GM23248 (cell line): ENCODE results near the gene WFDC12. TPM values are rescaled to one million over a fixed set of nuclear protein-coding genes. Genes with fewer than 3 reads are reported as not detected.

Source experiments
- DNase-seq: peaks from one replicate; pipeline ENCODE4 v3.0.0-alpha.2; 2015
- H2AFZ ChIP-seq: fragments of 200-600 bp; sonication (generic); 2 replicates; pipeline ENCODE4 v1.6.1; 2016; ENCODE audit warnings: antibody characterized with exemption
- H3F3A ChIP-seq: fragments of 200-600 bp; sonication (generic); 2 replicates; pipeline ENCODE4 v1.6.1; 2016; ENCODE audit warnings: mild to moderate bottlenecking, antibody characterized with exemption, mixed run types; ENCODE audit not compliant: insufficient read depth
- H3K27ac ChIP-seq: fragments of 200-600 bp; sonication (generic); 2 replicates; pipeline ENCODE4 v1.5.1; 2016; ENCODE audit warnings: mild to moderate bottlenecking
- H3K27me3 ChIP-seq: fragments of 200-600 bp; sonication (generic); replicated peaks from 2 replicates; pipeline ENCODE4 v1.6.1; 2016; ENCODE audit warnings: mild to moderate bottlenecking; ENCODE audit not compliant: insufficient read depth
- H3K36me3 ChIP-seq: fragments of 200-600 bp; sonication (generic); 2 replicates; pipeline ENCODE4 v1.6.1; 2016; ENCODE audit warnings: low read depth, mild to moderate bottlenecking
- H3K4me1 ChIP-seq: fragments of 200-600 bp; sonication (generic); 2 replicates; pipeline ENCODE4 v1.6.1; 2016; ENCODE audit warnings: mild to moderate bottlenecking; ENCODE audit not compliant: insufficient read depth
- H3K4me2 ChIP-seq: fragments of 200-600 bp; sonication (generic); one replicate; pipeline ENCODE4 v1.6.1; 2016; ENCODE audit warnings: mild to moderate bottlenecking; ENCODE audit not compliant: unreplicated experiment
- H3K4me3 ChIP-seq: fragments of 200-600 bp; sonication (generic); 2 replicates; pipeline ENCODE4 v1.5.1; 2016; ENCODE audit warnings: mild to moderate bottlenecking
- H3K79me2 ChIP-seq: fragments of 200-600 bp; sonication (generic); 2 replicates; pipeline ENCODE4 v1.6.1; 2016; ENCODE audit warnings: mild to moderate bottlenecking; ENCODE audit not compliant: insufficient read depth
- H3K9ac ChIP-seq: fragments of 200-600 bp; sonication (generic); 2 replicates; pipeline ENCODE4 v1.6.1; 2016; ENCODE audit warnings: mild to moderate bottlenecking
- H3K9me2 ChIP-seq: fragments of 200-600 bp; sonication (generic); 2 replicates; pipeline ENCODE4 v1.6.1; 2016; ENCODE audit warnings: mixed run types, mild to moderate bottlenecking, moderate library complexity; ENCODE audit not compliant: insufficient read depth
- H3K9me3 ChIP-seq: fragments of 200-600 bp; sonication (generic); one replicate; pipeline ENCODE4 v1.6.1; 2017; ENCODE audit warnings: low read depth
- H4K20me1 ChIP-seq: fragments of 200-600 bp; sonication (generic); 2 replicates; pipeline ENCODE4 v1.6.0; 2016; ENCODE audit not compliant: insufficient read depth
- EZH2 ChIP-seq: fragments of 200-600 bp; sonication (generic); IDR thresholded peaks from 2 replicates; pipeline ENCODE4 v1.6.1; 2018; ENCODE audit warnings: antibody characterized with exemption, mild to moderate bottlenecking; ENCODE audit not compliant: insufficient read depth, poor library complexity, severe bottlenecking
- EZH2phosphoT487 ChIP-seq: fragments of 200-600 bp; sonication (generic); IDR thresholded peaks from 2 replicates; pipeline ENCODE4 v1.6.1; 2018; ENCODE audit warnings: antibody characterized with exemption, moderate library complexity, mild to moderate bottlenecking, low read depth; ENCODE audit not compliant: insufficient read depth
- WGBS, 2 experiments: methylation state at CpG; one replicate each; pipeline ENCODE4 v1.1.6; 2015 to 2017; ENCODE audit warnings: low lambda C conversion rate in 2 of 2, low coverage in 1 of 2; ENCODE audit errors: missing lambda C conversion rate in 2 of 2; 5-methylcytosine and 5-hydroxymethylcytosine counted together
- in situ Hi-C: fragments of 300-500 bp; cut with MboI; formaldehyde crosslinking; loops from 2 replicates; pipeline ENCODE4 v1.15.0; 2020
- polyA plus RNA-seq: library from polyadenylated mRNA; unstranded; fragments of >200 nt; fragmentation: Nextera tagmentation; extraction: Ambion mirVana; gene quantifications from 2 replicates; pipeline ENCODE4 v1.2.1, GENCODE V29; 2016
- total RNA-seq: library from RNA; depleted of rRNA; stranded (reverse); fragments of >200 nt; shearing (Covaris generic); gene quantifications from 2 replicates; pipeline ENCODE4 v1.2.3, GENCODE V29; 2014

WFDC12 gene
- total and polyA plus RNA-seq, 2 experiments from 2014 or later, result not detected

DNA sequence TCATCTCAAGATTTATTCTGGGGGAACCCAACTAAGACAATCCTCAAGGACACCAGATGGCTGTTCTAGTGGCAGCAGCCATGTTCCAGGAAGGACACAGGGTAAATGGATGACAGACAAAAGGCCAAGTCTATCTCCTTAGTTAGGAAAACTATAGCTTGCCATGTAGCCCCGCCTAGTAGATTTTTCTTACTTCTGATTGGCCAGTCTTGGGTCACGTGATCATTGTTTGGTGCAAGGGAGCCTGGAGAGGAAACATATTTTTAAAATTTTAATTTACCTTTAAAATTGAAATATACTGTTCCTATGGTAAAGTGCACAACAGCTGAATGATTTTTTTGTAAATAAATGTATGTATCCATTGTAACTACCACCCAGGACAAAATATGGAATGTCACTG, 18.9 kb downstream of the WFDC12 start:
- H3K27ac ChIP-seq, result no peak overlapping the region
- 81 to 85% methylated on average over 2 of the region's 2 CpGs for WGBS, 2 experiments
- H3K9me2 ChIP-seq, result no peaks in the 10 kb centered on the region

DNA sequence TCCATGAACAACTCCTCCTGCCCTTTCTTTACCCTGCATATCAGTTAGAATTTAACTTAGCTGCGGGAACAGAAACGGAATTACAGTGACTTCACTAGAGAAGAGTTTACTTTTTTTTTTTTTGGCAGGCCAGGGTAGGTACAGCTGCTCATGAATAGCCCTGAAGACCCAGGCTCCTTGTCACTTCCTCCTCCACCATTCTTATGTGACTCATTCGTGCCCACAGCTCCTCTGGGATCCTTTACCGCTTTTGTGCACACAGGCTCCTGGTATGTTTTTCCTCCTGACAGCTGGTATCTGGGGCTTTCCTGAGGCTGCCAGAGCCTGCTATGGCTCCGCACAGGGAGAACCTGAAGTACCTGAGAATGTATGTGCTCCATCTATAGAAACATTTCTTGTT, 19.5 kb downstream of the WFDC12 start:
- peak; percentile 72 for DNase-seq
- no peaks in the 10 kb centered on the region for H3K36me3 ChIP-seq
- H3F3A ChIP-seq, result 0 out of 2 replicates have a peak, but pooled peaks cover 3% of the 10 kb centered on the region
- no peak overlapping the region for H3K27ac ChIP-seq
- no peak overlapping the region for H3K4me2 ChIP-seq
- H3K9me2 ChIP-seq, result no peaks in the 10 kb centered on the region
- no peaks in the 10 kb centered on the region for H3K9me3 ChIP-seq
- in situ Hi-C loops, result no loop called here
- H2AFZ ChIP-seq, result no peak overlapping the region
- H3K4me1 ChIP-seq, result peaks cover 5% of the 10 kb centered on the region; the same call in 1 of the 2 replicates
- H3K4me3 ChIP-seq, result no peak overlapping the region
- no peaks in the 10 kb centered on the region for H3K79me2 ChIP-seq
- TF ChIP-seq EZH2 (no peak), EZH2phosphoT487 (no peak)
- no peaks in the 10 kb centered on the region for H3K27me3 ChIP-seq
- no peaks in the 10 kb centered on the region for H4K20me1 ChIP-seq
- no peak overlapping the region for H3K9ac ChIP-seq
- 69 to 70% methylated on average over 5 of the region's 5 CpGs for WGBS, 2 experiments

More for the DNA sequence above, 18.9 kb downstream of the WFDC12 start:
- no peak for TF ChIP-seq EZH2
- TF ChIP-seq EZH2phosphoT487, result no peak
- Histone ChIP-seq H3F3A (0 out of 2 replicates have a peak, but pooled peaks cover 3% of the 10 kb centered on the region), H3K4me2 (no peak overlapping the region), H3K36me3 (no peaks in the 10 kb centered on the region), H3K9me3 (no peaks in the 10 kb centered on the region), H3K4me1 (peaks cover 5% of the 10 kb centered on the region; the same call in 1 of the 2 replicates), H3K4me3 (no peak overlapping the region), H2AFZ (no peak overlapping the region), H3K79me2 (no peaks in the 10 kb centered on the region), H3K9ac (no peak overlapping the region), H3K27me3 (no peaks in the 10 kb centered on the region), H4K20me1 (no peaks in the 10 kb centered on the region)
- no peak for DNase-seq
- in situ Hi-C loops, result no loop called here

DNA sequence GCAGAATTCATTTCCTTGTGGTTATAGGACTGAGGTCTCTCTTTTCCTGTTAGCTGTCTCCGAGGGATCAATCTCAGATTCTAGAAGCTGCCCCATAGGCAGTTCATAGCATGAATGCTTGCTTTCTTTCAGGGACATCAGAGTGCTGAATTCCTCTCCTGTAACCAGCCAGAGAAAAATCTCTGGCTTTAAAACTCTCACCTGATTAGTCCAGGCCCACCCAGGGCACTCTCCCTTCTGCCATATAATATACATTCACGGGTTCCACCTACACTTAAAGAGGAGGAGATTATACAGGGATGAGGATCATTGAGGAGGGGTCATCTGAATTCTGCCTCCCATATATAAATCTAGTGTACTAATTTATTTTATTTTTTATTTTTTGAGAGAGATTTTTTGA, 21.2 kb downstream of the WFDC12 start:
- H4K20me1 ChIP-seq, result no peaks in the 10 kb centered on the region
- H3K9me2 ChIP-seq, result no peaks in the 10 kb centered on the region
- H3K9me3 ChIP-seq, result no peaks in the 10 kb centered on the region
- 0 out of 2 replicates have a peak, but pooled peaks cover 3% of the 10 kb centered on the region for H3F3A ChIP-seq
- H3K27me3 ChIP-seq, result 0 out of 2 replicates have a peak, but pooled peaks cover 3% of the 10 kb centered on the region
- no peaks in the 10 kb centered on the region for H3K36me3 ChIP-seq
- peaks cover 5% of the 10 kb centered on the region; the same call in 1 of the 2 replicates for H3K4me1 ChIP-seq
- H3K79me2 ChIP-seq, result no peaks in the 10 kb centered on the region
- H3K4me3 ChIP-seq, result no peak overlapping the region
- no peak overlapping the region for H2AFZ ChIP-seq
- TF ChIP-seq EZH2 (no peak), EZH2phosphoT487 (no peak)
- no peak overlapping the region for H3K27ac ChIP-seq
- H3K9ac ChIP-seq, result no peak overlapping the region
- in situ Hi-C loops, result no loop called here
- DNase-seq, result no peak
- 67 to 83% methylated on average over 2 of the region's 2 CpGs for WGBS, 2 experiments
- H3K4me2 ChIP-seq, result no peak overlapping the region

DNA sequence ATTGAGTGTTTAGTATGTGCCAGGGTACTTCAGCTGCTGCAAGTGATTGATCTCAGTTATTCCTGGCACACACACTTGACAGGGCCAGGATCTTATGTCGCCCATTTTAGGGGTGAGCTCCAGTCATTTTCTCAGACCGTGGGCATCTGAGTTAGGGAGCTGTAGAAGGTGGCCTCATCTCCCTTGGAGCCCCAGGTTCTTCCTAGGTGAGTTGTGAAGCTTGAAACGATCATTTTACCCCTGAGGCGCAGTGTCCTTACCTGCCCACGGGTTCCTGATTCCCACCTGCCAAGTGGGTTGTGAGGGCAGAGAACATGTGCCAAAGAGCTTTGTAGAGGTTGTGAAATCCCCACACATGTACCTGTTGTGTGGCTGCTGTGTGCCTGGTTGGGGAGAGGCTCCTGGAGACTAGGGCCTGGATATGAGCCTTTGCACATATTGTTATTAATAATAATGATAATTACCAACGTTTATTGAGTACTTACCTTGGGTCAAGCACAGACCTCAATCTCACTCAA, 22.9 kb downstream of the WFDC12 start:
- Histone ChIP-seq H3K4me3 (no peak overlapping the region), H4K20me1 (no peaks in the 10 kb centered on the region), H3K36me3 (no peaks in the 10 kb centered on the region), H3K79me2 (no peaks in the 10 kb centered on the region), H3K27me3 (0 out of 2 replicates have a peak, but pooled peaks cover 3% of the 10 kb centered on the region), H3K9me2 (no peaks in the 10 kb centered on the region), H3K4me1 (peaks cover 5% of the 10 kb centered on the region; the same call in 1 of the 2 replicates), H3F3A (0 out of 2 replicates have a peak, but pooled peaks cover 3% of the 10 kb centered on the region), H2AFZ (no peak overlapping the region), H3K9me3 (no peaks in the 10 kb centered on the region), H3K27ac (no peak overlapping the region), H3K9ac (no peak overlapping the region), H3K4me2 (no peak overlapping the region)
- no peak for DNase-seq
- in situ Hi-C loops, result no loop called here
- 65% methylated on average over 6 of the region's 6 CpGs for WGBS, 2 experiments
- TF ChIP-seq EZH2, result no peak
- TF ChIP-seq EZH2phosphoT487, result no peak
